ENCODE results near the gene PRDX2.

- TF ChIP-seq POLR2AphosphoS5 (IDR thresholded peaks at IDR 0.05; ENCODE audit: low read depth, low read length) (no peak), TAF1 (IDR thresholded peaks at IDR 0.05; ENCODE audit: borderline replicate concordance, insufficient read depth, low read length) (no peak), REST (IDR thresholded peaks at IDR 0.05; ENCODE audit: insufficient read depth in 1 of 2, low read depth in 2 of 2, low read length in 2 of 2) (no peak), SIN3A (IDR thresholded peaks at IDR 0.05; ENCODE audit: borderline replicate concordance, insufficient read depth, low read length) (no peak), FOXP2 (optimal IDR thresholded peaks at IDR 0.05; ENCODE audit: borderline replicate concordance, extremely low read depth, extremely low read length, insufficient read depth) (no peak)
Measured at GRCh38 chr19:12750851-12751250, 50.7 kb downstream of the PRDX2 start.

Data from PFSK-1 (cell line).